ENCODE results near the gene INVS. TPM values are rescaled to one million over a fixed set of nuclear protein-coding genes. Genes with fewer than 3 reads are reported as not detected.

Gene INVS
- total RNA-seq, 1 donor from 2014 or later = 25.6 TPM

DNA sequence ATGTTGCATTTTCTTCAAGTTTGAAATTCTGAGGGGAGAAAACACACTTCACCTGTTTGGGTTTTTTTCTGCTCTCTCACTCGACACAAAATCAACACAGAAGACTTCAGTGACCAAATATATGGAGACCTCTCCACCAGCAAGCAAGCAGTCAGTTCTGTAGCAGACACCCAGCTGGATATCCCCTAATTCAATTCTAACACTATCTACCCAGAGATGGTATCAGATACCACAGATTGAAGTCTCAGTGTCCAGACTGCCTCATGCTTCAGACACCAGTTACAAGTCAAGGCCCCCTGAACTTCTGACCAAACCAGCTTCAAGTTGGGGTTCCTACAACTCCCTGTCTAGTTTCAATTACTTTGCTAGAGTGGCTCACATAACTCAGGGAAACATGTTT is 97.8 kb downstream of the INVS start:
- peaks cover 5% of the 10 kb centered on the region for H3K4me1 Mint-ChIP-seq
- no peak overlapping the region for H3K4me3 Mint-ChIP-seq
- H3K27ac Mint-ChIP-seq (ENCODE audit: unreplicated experiment) = no peak overlapping the region
- TF ChIP-seq, protein P1, sequence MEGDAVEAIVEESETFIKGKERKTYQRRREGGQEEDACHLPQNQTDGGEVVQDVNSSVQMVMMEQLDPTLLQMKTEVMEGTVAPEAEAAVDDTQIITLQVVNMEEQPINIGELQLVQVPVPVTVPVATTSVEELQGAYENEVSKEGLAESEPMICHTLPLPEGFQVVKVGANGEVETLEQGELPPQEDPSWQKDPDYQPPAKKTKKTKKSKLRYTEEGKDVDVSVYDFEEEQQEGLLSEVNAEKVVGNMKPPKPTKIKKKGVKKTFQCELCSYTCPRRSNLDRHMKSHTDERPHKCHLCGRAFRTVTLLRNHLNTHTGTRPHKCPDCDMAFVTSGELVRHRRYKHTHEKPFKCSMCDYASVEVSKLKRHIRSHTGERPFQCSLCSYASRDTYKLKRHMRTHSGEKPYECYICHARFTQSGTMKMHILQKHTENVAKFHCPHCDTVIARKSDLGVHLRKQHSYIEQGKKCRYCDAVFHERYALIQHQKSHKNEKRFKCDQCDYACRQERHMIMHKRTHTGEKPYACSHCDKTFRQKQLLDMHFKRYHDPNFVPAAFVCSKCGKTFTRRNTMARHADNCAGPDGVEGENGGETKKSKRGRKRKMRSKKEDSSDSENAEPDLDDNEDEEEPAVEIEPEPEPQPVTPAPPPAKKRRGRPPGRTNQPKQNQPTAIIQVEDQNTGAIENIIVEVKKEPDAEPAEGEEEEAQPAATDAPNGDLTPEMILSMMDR (conservative IDR thresholded peaks at IDR 0.05) = no peak
- peaks cover 38% of the 10 kb centered on the region for H3K36me3 Mint-ChIP-seq (ENCODE audit: low read depth)
- H3K9me3 Mint-ChIP-seq = peaks cover 7% of the 10 kb centered on the region
- DNase-seq (ENCODE audit: low read depth, low spot score) = no peak
- H3K27me3 Mint-ChIP-seq (ENCODE audit: low read depth) = no peaks in the 10 kb centered on the region

- DNase-seq (ENCODE audit: low read depth, low spot score) = no peak
- TF ChIP-seq, protein P1 (conservative IDR thresholded peaks at IDR 0.05) = no peak
- Mint-ChIP-seq H3K27me3 (ENCODE audit: low read depth) (no peaks in the 10 kb centered on the region), H3K4me3 (no peak overlapping the region), H3K36me3 (ENCODE audit: low read depth) (peaks cover 32% of the 10 kb centered on the region), H3K27ac (ENCODE audit: unreplicated experiment) (no peak overlapping the region), H3K4me1 (peaks cover 5% of the 10 kb centered on the region), H3K9me3 (peaks cover 7% of the 10 kb centered on the region)
These were observed 98.5 kb downstream of the INVS start for GRCh38 chr9:100197553-100197952.

- Mint-ChIP-seq H3K27me3 (ENCODE audit: low read depth) (no peaks in the 10 kb centered on the region), H3K4me1 (peaks cover 8% of the 10 kb centered on the region), H3K9me3 (peaks cover 3% of the 10 kb centered on the region), H3K27ac (ENCODE audit: unreplicated experiment) (no peak overlapping the region), H3K4me3 (no peak overlapping the region), H3K36me3 (ENCODE audit: low read depth) (peaks cover 13% of the 10 kb centered on the region)
- TF ChIP-seq, protein P1 (conservative IDR thresholded peaks at IDR 0.05) = no peak
- no peak for DNase-seq (ENCODE audit: low read depth, low spot score)
These were observed 103.8 kb downstream of the INVS start for GRCh38 chr9:100202806-100203205.

GRCh38 chr9:100204796-100205195 is 105.8 kb downstream of the INVS start:
- Mint-ChIP-seq H3K27ac (ENCODE audit: unreplicated experiment) (peak overlapping the region; percentile 16), H3K36me3 (ENCODE audit: low read depth) (peaks cover 7% of the 10 kb centered on the region), H3K27me3 (ENCODE audit: low read depth) (no peaks in the 10 kb centered on the region), H3K4me3 (no peak overlapping the region), H3K4me1 (peaks cover 8% of the 10 kb centered on the region), H3K9me3 (peaks cover 1% of the 10 kb centered on the region)
- DNase-seq (ENCODE audit: low read depth, low spot score) = no peak
- TF ChIP-seq, protein P1 (conservative IDR thresholded peaks at IDR 0.05) = no peak

DNA sequence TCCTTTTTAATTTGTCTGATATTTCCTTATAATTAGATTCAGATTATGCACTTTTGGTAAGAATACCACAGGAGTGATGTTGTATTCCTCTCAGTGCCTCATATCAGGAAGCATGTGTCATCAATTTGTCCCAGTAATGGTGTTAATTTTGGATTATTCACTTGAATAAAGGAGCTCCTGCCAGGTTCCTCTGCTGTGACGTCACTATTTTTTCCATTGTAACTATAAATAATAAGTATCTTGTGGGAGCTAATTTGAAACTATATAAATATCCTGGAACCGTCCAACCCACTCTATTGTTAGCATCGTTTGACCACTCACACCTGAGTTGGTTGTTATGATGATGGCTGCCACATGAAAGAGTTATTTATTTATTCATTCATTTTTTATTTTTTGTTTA is 107.9 kb downstream of the INVS start:
- no peaks in the 10 kb centered on the region for H3K9me3 Mint-ChIP-seq
- no peak overlapping the region for H3K27ac Mint-ChIP-seq (ENCODE audit: unreplicated experiment)
- H3K27me3 Mint-ChIP-seq (ENCODE audit: low read depth) = no peaks in the 10 kb centered on the region
- H3K36me3 Mint-ChIP-seq (ENCODE audit: low read depth) = peaks cover 4% of the 10 kb centered on the region
- TF ChIP-seq, protein P1 (conservative IDR thresholded peaks at IDR 0.05) = no peak
- H3K4me1 Mint-ChIP-seq = peaks cover 8% of the 10 kb centered on the region
- H3K4me3 Mint-ChIP-seq = no peak overlapping the region
- DNase-seq (ENCODE audit: low read depth, low spot score) = no peak

GRCh38 chr9:100208673-100209072 is 109.6 kb downstream of the INVS start:
- TF ChIP-seq, protein P1 (conservative IDR thresholded peaks at IDR 0.05) = no peak
- Mint-ChIP-seq H3K4me3 (no peak overlapping the region), H3K27me3 (ENCODE audit: low read depth) (no peaks in the 10 kb centered on the region)

More at GRCh38 chr9:100208673-100209072, 109.6 kb downstream of the INVS start:
- no peaks in the 10 kb centered on the region for H3K9me3 Mint-ChIP-seq
- H3K27ac Mint-ChIP-seq (ENCODE audit: unreplicated experiment) = no peak overlapping the region
- DNase-seq (ENCODE audit: low read depth, low spot score) = no peak
- H3K4me1 Mint-ChIP-seq = peaks cover 8% of the 10 kb centered on the region
- peaks cover 4% of the 10 kb centered on the region for H3K36me3 Mint-ChIP-seq (ENCODE audit: low read depth)

All from neural crest cell (in vitro differentiated cells).